Measurements from ENCODE around the gene CCDC15. TPM values are rescaled to one million over a fixed set of nuclear protein-coding genes. Genes with fewer than 3 reads are reported as not detected.

Gene CCDC15
- total RNA-seq, 1 experiment from 2014 or later: 2.8 TPM

DNA sequence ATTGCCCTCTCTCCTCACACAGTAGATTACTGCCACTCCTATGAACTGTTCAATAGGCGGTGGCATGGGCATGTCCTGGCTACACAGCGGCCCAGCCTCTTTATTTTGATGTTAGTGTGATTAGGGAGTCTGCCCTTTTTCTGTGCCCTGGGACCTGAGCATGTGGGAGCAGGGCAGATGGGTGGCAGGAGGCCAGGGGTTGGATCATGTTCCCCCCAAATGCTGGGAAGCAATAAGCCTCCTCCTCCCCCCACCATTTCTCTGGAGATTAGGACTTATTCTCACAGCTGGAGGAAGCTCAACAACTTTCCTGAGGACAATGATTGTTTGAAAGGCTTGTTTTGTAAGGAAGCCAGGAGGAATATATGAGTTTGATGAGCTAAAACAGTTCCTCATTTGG lies 34.1 kb upstream of the CCDC15 start:
- H3K79me1 ChIP-seq (ENCODE audit: insufficient read depth, low read depth, low read length, poor library complexity, severe bottlenecking): no peaks in the 10 kb centered on the region
- H3K79me2 ChIP-seq (ENCODE audit: insufficient read depth, low read length): no peaks in the 10 kb centered on the region
- H3K9ac ChIP-seq (ENCODE audit: extremely low read depth, insufficient read length, low read length): no peak overlapping the region
- Mint-ChIP-seq H3K4me1 (peaks cover 0 to 3% of the 10 kb centered on the region in 2 experiments; a peak in 2 of 4 replicates), H3K36me3 (ENCODE audit: insufficient read depth in 1 of 3, low read depth in 3 of 3) (no peaks in the 10 kb centered on the region; a peak in 1 of 7 replicates), H3K9me3 (peaks cover 0 to 9% of the 10 kb centered on the region in 2 experiments; a peak in 2 of 5 replicates), H3K27me3 (ENCODE audit: low read depth) (peaks cover 87% of the 10 kb centered on the region), H3K4me3 (no peak overlapping the region; a peak in 1 of 5 replicates), H3K27ac (no peak overlapping the region)
- H3K23ac ChIP-seq (ENCODE audit: insufficient read length, low read depth, low read length): no peak overlapping the region
- H3K27me3 ChIP-seq (ENCODE audit: insufficient read depth, low read length): peaks cover 17% of the 10 kb centered on the region; the same call in 1 of the 2 replicates
- no peak overlapping the region for H3K4me2 ChIP-seq (ENCODE audit: insufficient read depth, insufficient read length, low read length)
- H3K18ac ChIP-seq (ENCODE audit: insufficient read length, low read depth, low read length): no peak overlapping the region
- no peaks in the 10 kb centered on the region for H4K20me1 ChIP-seq (ENCODE audit: control insufficient read depth, insufficient read depth, insufficient read length)
- H2BK12ac ChIP-seq (ENCODE audit: insufficient read length, low read depth, low read length): no peak overlapping the region
- no peak overlapping the region for H4K8ac ChIP-seq (replicated peaks; ENCODE audit: insufficient read length, low read depth, low read length)
- H3K4ac ChIP-seq (ENCODE audit: low read depth, low read length): no peak overlapping the region
- H3K23me2 ChIP-seq (ENCODE audit: insufficient read length, low read depth, low read length, poor library complexity, severe bottlenecking): no peaks in the 10 kb centered on the region
- H2AK5ac ChIP-seq (ENCODE audit: insufficient read length, low read length): no peak overlapping the region
- H3K56ac ChIP-seq (ENCODE audit: insufficient read length, low read depth, low read length): no peak overlapping the region
- no peak overlapping the region for H4K5ac ChIP-seq (ENCODE audit: insufficient read length, low read depth, low read length)
- TF ChIP-seq, protein P1, sequence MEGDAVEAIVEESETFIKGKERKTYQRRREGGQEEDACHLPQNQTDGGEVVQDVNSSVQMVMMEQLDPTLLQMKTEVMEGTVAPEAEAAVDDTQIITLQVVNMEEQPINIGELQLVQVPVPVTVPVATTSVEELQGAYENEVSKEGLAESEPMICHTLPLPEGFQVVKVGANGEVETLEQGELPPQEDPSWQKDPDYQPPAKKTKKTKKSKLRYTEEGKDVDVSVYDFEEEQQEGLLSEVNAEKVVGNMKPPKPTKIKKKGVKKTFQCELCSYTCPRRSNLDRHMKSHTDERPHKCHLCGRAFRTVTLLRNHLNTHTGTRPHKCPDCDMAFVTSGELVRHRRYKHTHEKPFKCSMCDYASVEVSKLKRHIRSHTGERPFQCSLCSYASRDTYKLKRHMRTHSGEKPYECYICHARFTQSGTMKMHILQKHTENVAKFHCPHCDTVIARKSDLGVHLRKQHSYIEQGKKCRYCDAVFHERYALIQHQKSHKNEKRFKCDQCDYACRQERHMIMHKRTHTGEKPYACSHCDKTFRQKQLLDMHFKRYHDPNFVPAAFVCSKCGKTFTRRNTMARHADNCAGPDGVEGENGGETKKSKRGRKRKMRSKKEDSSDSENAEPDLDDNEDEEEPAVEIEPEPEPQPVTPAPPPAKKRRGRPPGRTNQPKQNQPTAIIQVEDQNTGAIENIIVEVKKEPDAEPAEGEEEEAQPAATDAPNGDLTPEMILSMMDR (conservative IDR thresholded peaks at IDR 0.05): no peak
- H2BK5ac ChIP-seq (ENCODE audit: insufficient read length, low read length): no peak overlapping the region
- H3K27ac ChIP-seq (ENCODE audit: insufficient read length, low read depth, low read length): no peak overlapping the region
- no peak overlapping the region for H3T11ph ChIP-seq (ENCODE audit: low read length)
- no peak overlapping the region for H4K91ac ChIP-seq (ENCODE audit: insufficient read length, low read depth, low read length)
- no peak for DNase-seq
- no peak overlapping the region for H2BK120ac ChIP-seq (ENCODE audit: low read depth, low read length, poor library complexity, severe bottlenecking)
- H3K14ac ChIP-seq (ENCODE audit: insufficient read depth, low read length): no peak overlapping the region
- no peaks in the 10 kb centered on the region for H3K4me1 ChIP-seq (ENCODE audit: insufficient read depth, low read length)
- no peak overlapping the region for H2BK20ac ChIP-seq (ENCODE audit: low read depth, low read length, poor library complexity, severe bottlenecking)
- no peak overlapping the region for H2BK15ac ChIP-seq (ENCODE audit: low read depth, low read length)
- H2AFZ ChIP-seq (ENCODE audit: low read length): no peak overlapping the region
- H3K9me3 ChIP-seq (ENCODE audit: control insufficient read depth, low read depth, low read length): no peaks in the 10 kb centered on the region
- whole genome bisulfite sequencing (ENCODE audit: extremely low coverage, insufficient read length, low lambda C conversion rate): no CpG with 5 or more reads among the region's 2 CpGs
